HepG2 (cell line): ENCODE measurements around the gene SLC24A2. TPM values are rescaled to one million over a fixed set of nuclear protein-coding genes. Genes with fewer than 3 reads are reported as not detected.

Experiments used
- ATAC-seq: fragments of 200-7000 bp; cut with Tn5 transposase; 3 replicates; pipeline ENCODE4 v1.9.1; 2020; ENCODE audit warnings: mild to moderate bottlenecking, moderate library complexity
- BruUV-seq: library from RNA; stranded (reverse); fragments of 400-500 nt; replicated peaks from 2 replicates; lab custom pipeline; 2021; lab: Mats Ljungman, UMichigan
- CTCF ChIA-PET: fragments of 300-600 bp; formaldehyde crosslinking; extraction: SDS; loops from one replicate; lab custom pipeline; 2021; ENCODE audit warnings: low total read pairs, inconsistent platforms, low intra/inter-chr PET ratio; lab: Yijun Ruan, JAX
- POLR2A ChIA-PET: fragments of 350-600 bp; sonication (Branson Sonifier 250); formaldehyde crosslinking; loops from one replicate; lab custom pipeline; 2020; ENCODE audit warnings: antibody characterized with exemption, inconsistent platforms; lab: Yijun Ruan, JAX
- DNase-seq: peaks from one replicate; pipeline ENCODE4 v3.0.0-alpha.2; 2015; ENCODE audit warnings: low spot score
- FAIRE-seq: peaks from 3 replicates; lab custom pipeline; 2011; peaks lifted over from hg19 to GRCh38; lab: Jason Lieb, UNC
- H2AFZ ChIP-seq: one replicate; pipeline ENCODE4 v1.6.1; 2011; ENCODE audit warnings: low read length, inconsistent platforms
- H3K27ac ChIP-seq: fragments of 300-600 bp; 3 replicates; pipeline ENCODE4 v1.8.0; 2011; ENCODE audit warnings: mixed run types, mild to moderate bottlenecking, mixed read lengths, low read length, inconsistent platforms; ENCODE audit not compliant: insufficient read depth; ENCODE audit errors: extremely low read length
- H3K27me3 ChIP-seq, 2 experiments: fragments of 200-600 bp in 1 of 2; 2 replicates in 1 of 2; 3 replicates in 1 of 2; pipeline versions ENCODE4 v1.6.0 to v1.8.0; 2011; ENCODE audit warnings: low read length in 2 of 2, mild to moderate bottlenecking in 2 of 2, moderate library complexity in 2 of 2, inconsistent platforms in 1 of 2; ENCODE audit not compliant: insufficient read depth in 2 of 2, control insufficient read depth in 1 of 2
- H3K36me3 ChIP-seq, 2 experiments: fragments of 200-600 bp in 1 of 2; replicated peaks in 1 of 2; 2 replicates in 1 of 2; 3 replicates in 1 of 2; pipeline versions ENCODE4 v1.5.1 to v1.8.0; 2011; ENCODE audit warnings: low read length in 2 of 2, inconsistent platforms in 1 of 2; ENCODE audit not compliant: insufficient read depth in 2 of 2, control insufficient read depth in 1 of 2
- H3K4me1 ChIP-seq: 2 replicates; pipeline ENCODE4 v1.5.1; 2012; ENCODE audit warnings: low read length, inconsistent platforms; ENCODE audit not compliant: insufficient read depth
- H3K4me2 ChIP-seq: 2 replicates; pipeline ENCODE4 v1.6.0; 2011; ENCODE audit warnings: low read depth, low read length, inconsistent platforms
- H3K4me3 ChIP-seq, 3 experiments: fragments of 200-600 bp in 1 of 3; sonication (generic), shearing (Covaris generic) in 1 of 3; replicated peaks in 1 of 3; 2 replicates each; pipeline ENCODE4 v1.5.1; 2011 to 2016; ENCODE audit warnings: low read length in 3 of 3, inconsistent platforms in 2 of 3, low read depth in 2 of 3, mild to moderate bottlenecking in 2 of 3, control low read depth in 1 of 3, mixed read lengths in 1 of 3; ENCODE audit not compliant: insufficient read depth in 1 of 3
- H3K79me2 ChIP-seq: one replicate; pipeline ENCODE4 v1.6.1; 2011; ENCODE audit warnings: low read length, inconsistent platforms; ENCODE audit not compliant: insufficient read depth
- H3K9ac ChIP-seq: 2 replicates; pipeline ENCODE4 v1.6.0; 2011; ENCODE audit warnings: mild to moderate bottlenecking, low read depth, low read length, inconsistent platforms; ENCODE audit not compliant: insufficient read depth
- H3K9me3 ChIP-seq: 2 replicates; pipeline ENCODE4 v1.5.1; 2012; ENCODE audit warnings: mild to moderate bottlenecking, low read length
- H4K20me1 ChIP-seq: 2 replicates; pipeline ENCODE4 v1.6.0; 2011; ENCODE audit warnings: inconsistent platforms, mild to moderate bottlenecking, low read length, moderate library complexity; ENCODE audit not compliant: insufficient read depth
- CENPX ChIP-seq: sonication (generic); formaldehyde crosslinking; IDR thresholded peaks from 2 replicates; pipeline ENCODE4 v1.9.0; 2021; ENCODE audit warnings: mild to moderate bottlenecking, missing genetic modification reagents, moderate library complexity
- ZBTB42 ChIP-seq: sonication (generic); formaldehyde crosslinking; IDR thresholded peaks from 2 replicates; pipeline ENCODE4 v1.5.0; 2020; ENCODE audit warnings: mild to moderate bottlenecking, missing genetic modification reagents
- ZNF430 ChIP-seq: sonication (generic); formaldehyde crosslinking; IDR thresholded peaks from 2 replicates; pipeline ENCODE4 v1.9.0; 2021; ENCODE audit warnings: mild to moderate bottlenecking, missing genetic modification reagents
- ZNF782 ChIP-seq: sonication (generic); formaldehyde crosslinking; IDR thresholded peaks from 2 replicates; pipeline ENCODE4 v1.4.0; 2020; ENCODE audit warnings: missing genetic modification reagents, mild to moderate bottlenecking, borderline replicate concordance
- ZNF883 ChIP-seq: sonication (generic); formaldehyde crosslinking; IDR thresholded peaks from 2 replicates; pipeline ENCODE4 v1.5.1; 2020; ENCODE audit warnings: mild to moderate bottlenecking, missing genetic modification reagents; ENCODE audit errors: not compliant biosample characterization
- WGBS: methylation state at CpG from one replicate; pipeline ENCODE4 v1.1.6; 2017; ENCODE audit warnings: low lambda C conversion rate; 5-methylcytosine and 5-hydroxymethylcytosine counted together
- in situ Hi-C: cut with HindIII; loops from 2 replicates; pipeline ENCODE4 v1.10.0; 2017; ENCODE audit warnings: low pct_unique_long_range_greater_than_20kb; ENCODE audit not compliant: extremely low pct_ligation_motif_present
- intact Hi-C: fragments of 100-400 bp; cut with micrococcal nuclease; formaldehyde crosslinking; loops from one replicate; pipeline ENCODE4 v1.10.0; 2022; ENCODE audit not compliant: unreplicated experiment
- polyA plus RNA-seq, 8 experiments: library from polyadenylated mRNA; depleted of rRNA in 3 of 8; stranded (reverse) in 7 of 8; unstranded in 1 of 8; fragments of >200 nt; fragmentation: Illumina TruSeq in 4 of 8; extraction: Trizol in 4 of 8; gene quantifications; 2 replicates each; pipeline versions ENCODE4 v1.2.1 to v1.2.3, GENCODE V29; 2011 to 2016; ENCODE audit warnings: low read depth in 4 of 8, missing spikeins in 1 of 8, mixed read lengths in 1 of 8; ENCODE audit not compliant: insufficient read depth in 1 of 8
- total RNA-seq, 5 experiments: library from RNA; depleted of rRNA; stranded (reverse); fragments of >200 nt; fragmentation: Illumina TruSeq; extraction: Trizol; gene quantifications; 2 replicates each; pipeline ENCODE4 v1.2.3, GENCODE V29; 2016; ENCODE audit warnings: low read depth in 1 of 5
- TF ChIP-seq, protein P1 (sequence below): sonication (generic); formaldehyde crosslinking; IDR thresholded peaks from 2 replicates; pipeline ENCODE4 v1.4.0; 2020; ENCODE audit warnings: missing genetic modification reagents, borderline replicate concordance
- TF ChIP-seq, protein P2 (sequence below): IDR thresholded peaks from 2 replicates; pipeline ENCODE4 v1.6.1; 2018; ENCODE audit warnings: missing genetic modification reagents, mild to moderate bottlenecking, missing compliant biosample characterization

SLC24A2 gene
- total and polyA plus RNA-seq, 2 of the 13 experiments (the other 11 are each of a cell fraction or from before 2014, with no cell fraction given) = under 0.01 TPM; not detected in 1

DNA sequence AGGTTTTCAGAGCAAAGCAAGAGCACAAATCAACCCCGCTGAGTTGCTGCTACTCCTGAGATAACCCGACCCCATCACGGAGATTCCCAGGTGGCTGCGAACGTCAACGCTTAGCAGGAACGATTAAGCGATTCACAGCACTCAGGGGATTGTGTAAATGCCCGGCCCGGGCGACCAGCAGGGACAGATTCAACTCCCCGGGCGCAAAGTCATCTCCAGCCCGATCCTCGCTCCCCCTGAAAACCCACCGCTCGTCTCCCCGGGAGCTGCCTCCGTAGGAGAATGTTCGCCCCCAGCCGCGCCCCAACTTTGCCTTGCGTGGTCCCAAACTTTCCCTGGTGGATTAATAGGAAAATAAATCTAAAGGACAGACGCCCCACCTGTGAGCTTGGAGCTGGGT, 685 bp downstream of the SLC24A2 start:
- ATAC-seq (no peak), FAIRE-seq (no peak), DNase-seq (no peak)
- ChIA-PET CTCF (no interaction called here), POLR2A (no interaction called here)
- intact Hi-C loops = no loop called here
- Histone ChIP-seq H3K4me2 (no peak overlapping the region), H3K9me3 (no peaks in the 10 kb centered on the region), H3K4me3 (no peak overlapping the region), H3K9ac (no peak overlapping the region), H3K36me3 (no peaks in the 10 kb centered on the region), H3K27me3 (no peaks in the 10 kb centered on the region), H4K20me1 (no peaks in the 10 kb centered on the region), H3K79me2 (no peaks in the 10 kb centered on the region), H2AFZ (no peak overlapping the region), H3K27ac (no peak overlapping the region), H3K4me1 (no peaks in the 10 kb centered on the region)
- in situ Hi-C loops = no loop called here
- BruUV-seq = no TSS peak
- WGBS = 40% methylated on average over 19 of the region's 24 CpGs
- TF ChIP-seq, protein P1, sequence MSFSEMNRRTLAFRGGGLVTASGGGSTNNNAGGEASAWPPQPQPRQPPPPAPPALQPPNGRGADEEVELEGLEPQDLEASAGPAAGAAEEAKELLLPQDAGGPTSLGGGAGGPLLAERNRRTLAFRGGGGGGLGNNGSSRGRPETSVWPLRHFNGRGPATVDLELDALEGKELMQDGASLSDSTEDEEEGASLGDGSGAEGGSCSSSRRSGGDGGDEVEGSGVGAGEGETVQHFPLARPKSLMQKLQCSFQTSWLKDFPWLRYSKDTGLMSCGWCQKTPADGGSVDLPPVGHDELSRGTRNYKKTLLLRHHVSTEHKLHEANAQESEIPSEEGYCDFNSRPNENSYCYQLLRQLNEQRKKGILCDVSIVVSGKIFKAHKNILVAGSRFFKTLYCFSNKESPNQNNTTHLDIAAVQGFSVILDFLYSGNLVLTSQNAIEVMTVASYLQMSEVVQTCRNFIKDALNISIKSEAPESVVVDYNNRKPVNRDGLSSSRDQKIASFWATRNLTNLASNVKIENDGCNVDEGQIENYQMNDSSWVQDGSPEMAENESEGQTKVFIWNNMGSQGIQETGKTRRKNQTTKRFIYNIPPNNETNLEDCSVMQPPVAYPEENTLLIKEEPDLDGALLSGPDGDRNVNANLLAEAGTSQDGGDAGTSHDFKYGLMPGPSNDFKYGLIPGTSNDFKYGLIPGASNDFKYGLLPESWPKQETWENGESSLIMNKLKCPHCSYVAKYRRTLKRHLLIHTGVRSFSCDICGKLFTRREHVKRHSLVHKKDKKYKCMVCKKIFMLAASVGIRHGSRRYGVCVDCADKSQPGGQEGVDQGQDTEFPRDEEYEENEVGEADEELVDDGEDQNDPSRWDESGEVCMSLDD (CRISPR knock-in tag) = no peak
- TF ChIP-seq ZNF430 (CRISPR knock-in tag) = no peak
- no peak for TF ChIP-seq CENPX (CRISPR knock-in tag)

DNA sequence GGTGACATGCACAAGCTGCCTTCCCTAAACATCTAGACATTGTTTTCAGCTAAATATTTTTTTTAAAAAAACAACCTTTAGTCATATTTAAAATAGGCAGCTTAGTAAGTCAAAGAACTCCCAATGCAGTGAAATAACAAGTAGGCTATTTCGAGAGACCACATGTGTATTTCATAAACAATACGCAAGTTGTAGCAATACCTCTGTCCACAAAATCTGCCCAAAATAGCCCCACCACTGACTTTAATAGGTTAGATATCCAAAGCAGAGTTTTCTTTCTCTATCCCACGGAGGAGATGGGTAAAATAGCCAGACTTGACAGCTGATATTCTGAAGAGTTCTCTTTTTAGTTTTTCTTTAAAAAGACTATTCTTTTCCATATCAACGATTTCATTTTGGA, 1.2 kb downstream of the SLC24A2 start:
- POLR2A ChIA-PET = no interaction called here
- Histone ChIP-seq H2AFZ (no peak overlapping the region), H3K9ac (no peak overlapping the region), H3K79me2 (no peaks in the 10 kb centered on the region), H4K20me1 (no peaks in the 10 kb centered on the region), H3K36me3 (no peaks in the 10 kb centered on the region), H3K4me2 (no peak overlapping the region), H3K9me3 (no peaks in the 10 kb centered on the region), H3K27ac (no peak overlapping the region), H3K4me3 (no peak overlapping the region), H3K27me3 (no peaks in the 10 kb centered on the region), H3K4me1 (no peaks in the 10 kb centered on the region)
- BruUV-seq = no TSS peak
- in situ Hi-C loops (no loop called here), intact Hi-C loops (no loop called here)
- 14% methylated on average over 4 of the region's 4 CpGs for WGBS
- no peak for TF ChIP-seq ZNF883 (CRISPR knock-in tag)
- TF ChIP-seq ZNF782 = no peak
- TF ChIP-seq, protein P2, sequence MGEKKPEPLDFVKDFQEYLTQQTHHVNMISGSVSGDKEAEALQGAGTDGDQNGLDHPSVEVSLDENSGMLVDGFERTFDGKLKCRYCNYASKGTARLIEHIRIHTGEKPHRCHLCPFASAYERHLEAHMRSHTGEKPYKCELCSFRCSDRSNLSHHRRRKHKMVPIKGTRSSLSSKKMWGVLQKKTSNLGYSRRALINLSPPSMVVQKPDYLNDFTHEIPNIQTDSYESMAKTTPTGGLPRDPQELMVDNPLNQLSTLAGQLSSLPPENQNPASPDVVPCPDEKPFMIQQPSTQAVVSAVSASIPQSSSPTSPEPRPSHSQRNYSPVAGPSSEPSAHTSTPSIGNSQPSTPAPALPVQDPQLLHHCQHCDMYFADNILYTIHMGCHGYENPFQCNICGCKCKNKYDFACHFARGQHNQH (CRISPR knock-in tag) = no peak
- TF ChIP-seq ZBTB42 = no peak
- no peak for FAIRE-seq
- CTCF ChIA-PET = no interaction called here
- DNase-seq = no peak
- ATAC-seq = no peak
